HG02884 (cell line): ENCODE measurements around the gene APBA2.
"Not testable (repeated sequence)": the region's sequence is repeated elsewhere in the genome, so short reads cannot be mapped to it uniquely, and the experiment has no call there.

Source experiments
- ATAC-seq: cut with Tn5 transposase; IDR thresholded peaks from one replicate; pipeline ENCODE4 v1.9.1; 2021; ENCODE audit warnings: mild to moderate bottlenecking, moderate library complexity; ENCODE audit not compliant: unreplicated experiment

The APBA2 gene

GRCh38 chr15:28994831-28995596 is 109.2 kb downstream of the APBA2 start:
- no peak for ATAC-seq

DNA sequence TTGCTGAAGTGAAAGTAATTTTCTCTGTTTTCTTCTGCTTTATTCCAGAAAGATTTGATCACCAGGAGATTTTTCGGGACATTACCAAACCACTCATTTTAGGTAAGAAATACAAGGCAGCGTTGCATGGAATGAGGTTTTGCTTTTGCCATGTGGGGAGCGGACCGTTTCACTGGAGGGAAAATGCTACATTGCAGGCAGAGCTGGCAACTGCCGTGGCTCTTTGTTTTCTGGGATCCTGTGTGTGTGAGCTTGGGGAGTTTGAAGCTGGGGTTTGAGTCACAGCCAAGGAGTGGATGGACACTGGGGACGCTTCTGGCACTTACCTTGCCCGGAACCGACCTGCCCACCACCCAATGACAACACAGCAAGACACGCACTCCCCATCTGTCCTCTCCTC is 109.9 kb downstream of the APBA2 start:
- ATAC-seq = no peak

GRCh38 chr15:28996289-28996688 is 110.5 kb downstream of the APBA2 start:
- no peak for ATAC-seq

GRCh38 chr15:28996953-28997352 is 111.2 kb downstream of the APBA2 start:
- no peak for ATAC-seq

- ATAC-seq = no peak
Observed at GRCh38 chr15:28997791-28998190, 112.0 kb downstream of the APBA2 start.

DNA sequence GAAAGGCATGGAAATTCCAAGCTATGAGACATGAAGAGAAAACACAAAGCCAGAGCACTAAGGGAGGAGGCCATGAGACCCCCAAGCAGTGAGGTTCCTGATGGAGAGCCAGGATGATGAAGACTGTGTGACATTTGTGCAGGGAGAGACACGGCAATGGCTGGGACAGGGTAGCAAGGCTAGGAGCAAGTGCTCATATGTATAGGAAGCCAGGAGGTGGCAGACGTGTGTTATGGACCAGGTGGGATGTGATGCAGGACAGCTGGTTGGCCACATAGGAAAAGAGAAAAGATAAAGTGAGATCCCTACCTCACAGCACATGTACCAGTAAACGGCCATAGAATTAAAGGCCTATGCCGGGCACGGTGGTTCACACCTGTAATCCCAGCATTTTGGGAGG is 112.7 kb downstream of the APBA2 start:
- no peak for ATAC-seq

DNA sequence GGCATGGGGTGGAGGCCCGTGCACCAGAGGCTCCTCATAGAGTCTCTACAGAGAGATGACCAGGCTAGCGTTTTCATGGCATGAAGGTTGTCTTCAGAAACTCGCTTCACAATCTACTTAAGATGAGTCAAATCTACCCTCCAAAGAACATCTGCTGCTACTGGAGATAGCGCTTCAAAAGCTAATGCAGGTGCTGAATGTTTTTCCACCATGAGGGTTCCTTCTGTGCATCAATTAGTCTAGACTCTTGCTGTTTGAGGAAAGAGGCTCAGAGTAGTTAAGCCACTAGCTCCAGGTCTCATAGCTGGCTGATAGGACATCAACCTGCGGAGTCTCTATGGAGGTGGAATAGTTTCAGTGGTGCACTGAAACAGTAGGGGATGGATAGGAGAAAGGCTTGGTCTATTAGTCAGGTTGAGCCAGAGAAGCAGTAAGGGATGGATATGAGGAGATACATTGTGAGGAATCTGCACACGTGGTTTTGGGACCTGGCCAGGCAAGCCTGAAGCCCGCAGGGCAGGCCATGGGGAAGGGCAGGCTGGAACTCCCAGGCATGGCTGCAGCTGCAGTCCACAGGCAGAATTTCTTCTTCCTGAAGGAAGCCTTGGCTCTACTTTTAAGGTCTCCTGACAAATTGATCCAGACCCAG is 117.5 kb downstream of the APBA2 start:
- no peak for ATAC-seq

DNA sequence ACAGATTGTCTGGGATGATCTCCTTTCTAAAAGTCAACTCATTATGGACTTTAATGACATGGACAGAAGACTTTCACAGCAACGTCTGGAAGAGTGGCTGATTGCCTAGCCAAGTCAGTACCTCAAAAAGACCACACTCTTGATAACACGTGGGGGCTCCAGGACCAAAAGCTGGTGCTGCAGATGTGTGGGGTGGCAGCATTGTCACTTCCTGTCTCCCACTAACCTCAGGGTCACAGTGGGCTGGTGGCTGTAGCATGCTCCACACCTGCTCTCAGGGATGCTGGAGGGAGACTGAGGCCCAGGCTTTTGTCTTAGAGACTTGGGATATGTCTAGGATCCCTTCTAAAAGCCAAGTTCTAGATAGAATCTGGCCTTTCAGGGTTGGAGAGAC is 118.1 kb downstream of the APBA2 start:
- ATAC-seq = no peak

GRCh38 chr15:29005931-29006330 is 120.2 kb downstream of the APBA2 start:
- no peak for ATAC-seq

DNA sequence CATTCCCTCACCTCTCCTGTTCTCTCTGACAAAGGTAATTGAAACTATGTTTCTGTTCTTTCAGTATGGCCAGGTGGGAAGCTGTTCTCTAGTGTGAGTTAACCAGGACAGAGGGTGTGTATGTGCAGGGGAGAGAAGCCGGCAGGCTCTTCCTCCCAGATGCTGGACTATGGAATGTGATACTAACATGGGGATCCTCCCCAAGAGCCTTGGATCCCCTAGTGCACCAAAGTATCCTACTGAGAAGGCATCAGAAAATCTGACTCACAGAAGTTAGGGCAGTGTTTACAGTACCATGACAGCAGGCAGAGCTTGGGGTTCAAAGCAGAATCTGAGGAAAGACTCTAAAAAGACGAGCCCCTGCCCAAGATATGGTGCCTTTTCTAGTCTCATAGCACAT is 123.1 kb downstream of the APBA2 start:
- ATAC-seq = no peak

DNA sequence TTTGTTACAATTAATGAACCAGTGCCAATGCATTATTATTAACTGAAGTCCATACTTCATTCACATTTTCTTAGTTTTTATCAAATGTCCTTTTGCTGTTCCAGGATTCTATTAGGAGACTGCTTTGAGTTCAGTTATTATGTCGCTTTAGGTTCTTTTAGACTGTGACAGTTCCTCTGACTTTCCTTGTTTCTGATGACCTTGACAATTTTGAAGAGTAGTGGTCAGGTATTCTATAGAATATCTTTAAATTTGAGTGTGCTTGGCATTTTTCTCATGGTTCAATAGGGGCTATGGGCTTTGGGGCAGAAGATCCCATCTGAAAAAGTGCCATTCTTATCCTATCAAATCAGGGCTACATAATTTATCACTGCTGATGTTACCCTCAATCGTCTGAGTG is 126.3 kb downstream of the APBA2 start:
- ATAC-seq = no peak

DNA sequence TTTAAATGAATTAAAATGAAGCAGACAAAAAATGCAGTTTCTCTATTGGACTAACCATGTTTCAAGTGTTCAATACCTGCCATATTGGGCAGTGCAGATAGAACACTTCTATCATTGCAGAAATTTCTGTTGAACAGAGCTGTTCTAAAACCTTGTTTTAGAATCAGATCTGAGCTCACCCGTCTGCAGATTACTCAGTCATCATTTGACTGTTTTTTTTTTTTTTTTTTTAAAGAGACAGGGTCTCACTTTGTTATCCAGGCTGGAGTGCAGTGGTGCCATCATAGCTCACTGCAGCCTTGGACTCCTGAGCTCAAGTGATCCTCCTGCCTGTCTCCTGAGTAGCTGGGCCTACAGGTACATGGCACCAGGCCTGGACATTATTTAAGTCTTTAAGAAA is 128.7 kb downstream of the APBA2 start:
- no peak for ATAC-seq

GRCh38 chr15:29016518-29016917 is 130.7 kb downstream of the APBA2 start:
- no peak for ATAC-seq

GRCh38 chr15:29018120-29018805 is 132.5 kb downstream of the APBA2 start:
- no peak for ATAC-seq

DNA sequence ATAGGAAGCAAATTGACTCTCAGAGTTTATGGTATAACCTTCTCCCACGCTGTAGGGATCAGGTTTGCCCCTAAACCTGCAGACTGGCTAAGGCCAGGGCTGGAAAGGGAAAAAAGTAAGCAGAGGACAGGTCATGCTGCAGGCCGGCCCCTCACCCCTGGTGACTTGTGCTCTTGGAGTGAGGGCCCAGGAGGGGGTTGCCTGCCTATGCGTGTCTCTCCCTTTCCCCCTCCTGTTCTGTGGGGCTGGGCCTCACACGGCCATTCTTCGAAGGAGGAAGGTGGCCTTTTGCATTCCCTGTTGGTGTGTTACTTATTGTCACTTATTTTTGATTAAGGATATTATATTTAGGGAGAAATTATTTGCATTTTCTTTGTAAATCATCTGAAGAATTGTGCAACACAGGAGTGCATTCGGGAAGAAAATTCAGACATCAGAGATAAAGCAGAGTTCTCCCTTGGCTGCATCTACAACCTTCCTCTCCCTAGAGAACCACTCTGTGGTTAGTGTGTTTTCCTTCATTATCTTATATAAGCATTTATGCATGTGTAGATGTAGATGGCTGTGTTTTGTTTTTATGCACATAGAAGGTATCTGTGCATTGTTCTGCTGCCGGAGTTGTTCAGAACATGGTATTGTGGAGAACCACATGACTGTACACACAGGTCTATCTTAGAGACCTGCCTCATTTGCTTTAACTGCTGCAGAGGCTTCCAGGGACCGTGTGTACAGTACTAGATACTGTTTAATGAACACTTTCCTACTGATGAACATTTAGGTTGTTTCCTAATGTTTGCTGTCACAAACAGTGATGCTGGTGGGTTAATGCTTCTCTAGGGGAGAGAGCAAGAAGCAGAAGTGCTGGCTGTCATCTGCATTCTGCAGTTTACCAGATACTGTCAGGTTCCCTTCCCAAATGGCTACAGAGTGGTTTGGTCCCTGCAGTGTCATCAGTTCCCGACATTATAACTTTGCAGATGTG is 133.5 kb downstream of the APBA2 start:
- ATAC-seq = no peak

DNA sequence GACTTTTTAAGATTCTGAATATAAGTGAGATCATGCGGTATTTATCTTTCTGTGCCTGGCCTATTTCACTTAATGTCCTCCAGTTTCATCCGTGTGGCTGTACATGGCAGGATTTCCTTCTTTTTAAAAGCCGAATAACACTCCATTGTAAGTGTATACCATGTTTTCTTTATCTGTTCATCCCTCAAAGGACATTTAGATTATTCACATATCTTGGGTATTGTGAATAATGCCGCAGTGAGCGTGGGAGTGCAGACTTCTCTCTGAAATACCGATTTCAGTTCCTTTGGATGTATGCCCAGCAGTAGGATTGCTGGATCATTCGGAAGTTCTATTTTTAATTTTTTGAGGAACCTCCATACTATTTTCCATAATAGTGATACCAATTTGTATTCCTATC is 136.1 kb downstream of the APBA2 start:
- ATAC-seq = no peak

- ATAC-seq = no peak
Observed at GRCh38 chr15:29024662-29025061, 138.9 kb downstream of the APBA2 start.

DNA sequence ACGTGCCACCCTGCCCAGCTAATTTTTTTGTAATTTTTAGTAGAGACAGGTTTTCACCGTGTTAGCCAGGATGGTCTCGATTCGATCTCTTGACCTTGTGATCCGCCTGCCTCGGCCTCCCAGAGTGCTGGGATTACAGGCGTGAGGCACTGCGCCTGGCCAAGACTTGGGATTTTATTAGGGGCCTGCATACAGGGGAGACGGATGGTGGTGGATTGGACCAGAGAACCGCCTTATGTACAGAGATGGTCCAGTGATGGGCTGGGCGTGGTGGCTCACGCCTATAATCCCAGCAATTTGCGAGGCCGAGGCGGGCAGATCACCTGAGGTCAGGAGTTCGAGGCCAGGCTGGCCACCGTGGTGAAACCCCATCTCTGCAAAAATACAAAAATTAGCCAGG is 139.6 kb downstream of the APBA2 start:
- ATAC-seq = not testable (repeated sequence)

GRCh38 chr15:29028158-29028557 is 142.4 kb downstream of the APBA2 start:
- ATAC-seq = not testable (repeated sequence)

GRCh38 chr15:29029651-29030195 is 143.9 kb downstream of the APBA2 start:
- no peak for ATAC-seq
